Mesenteric fat pad (tissue), 1 donor: ENCODE results near the gene STEAP4. TPM values are rescaled to one million over a fixed set of nuclear protein-coding genes. Genes with fewer than 3 reads are reported as not detected.

ENCODE experiments used
- DNase-seq: peaks from one replicate; pipeline ENCODE4 v3.0.0-alpha.2; 2020; ENCODE audit warnings: low spot score
- total RNA-seq: library from RNA; stranded (reverse); fragmentation: NEBNext Ultra II Directional; extraction: Animal tissue kit (Norgen Biotek cat#: 25700); gene quantifications from one replicate; pipeline ENCODE4 v1.2.1, GENCODE V29; 2021
- donor health status: DM: yes; HTN: yes; CAD: no.

Gene STEAP4
- total RNA-seq, 1 donor from 2014 or later: 94.1 TPM

GRCh38 chr7:88223265-88223664, 83.4 kb downstream of the STEAP4 start:
- no peak for DNase-seq

Other genes with a start within 250 kb of the STEAP4 start
- 118 TPM for gene SRI, start 86.9 kb downstream of the STEAP4 start, total RNA-seq